Measurements from ENCODE around the gene SMYD3.

DNA sequence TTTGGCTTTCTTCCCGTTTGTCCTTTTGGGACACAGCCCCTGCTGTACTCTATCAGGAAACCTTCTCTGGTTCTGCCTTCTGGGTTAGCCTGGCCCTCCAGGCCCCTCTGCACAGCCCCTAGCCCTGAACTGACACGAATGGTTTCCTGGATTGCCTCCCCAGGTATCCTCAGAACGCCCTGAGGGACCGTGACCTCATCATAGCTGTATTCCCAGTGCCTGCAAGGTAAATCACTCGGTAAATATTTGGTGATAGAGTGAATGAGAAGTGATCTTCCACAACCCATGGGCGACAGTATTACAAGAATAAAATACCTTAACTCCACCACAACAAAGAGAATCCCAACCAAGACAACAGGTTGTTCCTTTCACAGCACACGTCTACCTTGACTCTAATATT is 637.2 kb downstream of the SMYD3 start:
- TF ChIP-seq CTCF (conservative IDR thresholded peaks at IDR 0.05 in 1 of 2, IDR thresholded peaks at IDR 0.05 in 1 of 2; ENCODE audit: low read depth in 1 of 2, low read length in 2 of 2) (no peak), EZH2 (IDR thresholded peaks at IDR 0.05; ENCODE audit: low read length, missing control alignments) (no peak)
